HepG2 (cell line): Measurements from ENCODE around the gene GATA3. TPM values are rescaled to one million over a fixed set of nuclear protein-coding genes. Genes with fewer than 3 reads are reported as not detected.
A peak's percentile ranks its signal among the peaks of the same experiment; 100 is the strongest.

Experiments used
- ATAC-seq: fragments of 200-7000 bp; cut with Tn5 transposase; 3 replicates; pipeline ENCODE4 v1.9.1; 2020; ENCODE audit warnings: mild to moderate bottlenecking, moderate library complexity
- BruUV-seq: library from RNA; stranded (reverse); fragments of 400-500 nt; replicated peaks from 2 replicates; lab custom pipeline; 2021; lab: Mats Ljungman, UMichigan
- CTCF ChIA-PET: fragments of 300-600 bp; formaldehyde crosslinking; extraction: SDS; loops from one replicate; lab custom pipeline; 2021; ENCODE audit warnings: low total read pairs, inconsistent platforms, low intra/inter-chr PET ratio; lab: Yijun Ruan, JAX
- POLR2A ChIA-PET: fragments of 350-600 bp; sonication (Branson Sonifier 250); formaldehyde crosslinking; loops from one replicate; lab custom pipeline; 2020; ENCODE audit warnings: antibody characterized with exemption, inconsistent platforms; lab: Yijun Ruan, JAX
- DNase-seq: peaks from one replicate; pipeline ENCODE4 v3.0.0-alpha.2; 2015; ENCODE audit warnings: low spot score
- FAIRE-seq: peaks from 3 replicates; lab custom pipeline; 2011; peaks lifted over from hg19 to GRCh38; lab: Jason Lieb, UNC
- H2AFZ ChIP-seq: one replicate; pipeline ENCODE4 v1.6.1; 2011; ENCODE audit warnings: low read length, inconsistent platforms
- H3K27ac ChIP-seq: fragments of 300-600 bp; 3 replicates; pipeline ENCODE4 v1.8.0; 2011; ENCODE audit warnings: mixed run types, mild to moderate bottlenecking, mixed read lengths, low read length, inconsistent platforms; ENCODE audit not compliant: insufficient read depth; ENCODE audit errors: extremely low read length
- H3K27me3 ChIP-seq, 2 experiments: fragments of 200-600 bp in 1 of 2; 2 replicates in 1 of 2; 3 replicates in 1 of 2; pipeline versions ENCODE4 v1.6.0 to v1.8.0; 2011; ENCODE audit warnings: low read length in 2 of 2, mild to moderate bottlenecking in 2 of 2, moderate library complexity in 2 of 2, inconsistent platforms in 1 of 2; ENCODE audit not compliant: insufficient read depth in 2 of 2, control insufficient read depth in 1 of 2
- H3K36me3 ChIP-seq, 2 experiments: fragments of 200-600 bp in 1 of 2; replicated peaks in 1 of 2; 2 replicates in 1 of 2; 3 replicates in 1 of 2; pipeline versions ENCODE4 v1.5.1 to v1.8.0; 2011; ENCODE audit warnings: low read length in 2 of 2, inconsistent platforms in 1 of 2; ENCODE audit not compliant: insufficient read depth in 2 of 2, control insufficient read depth in 1 of 2
- H3K4me1 ChIP-seq: 2 replicates; pipeline ENCODE4 v1.5.1; 2012; ENCODE audit warnings: low read length, inconsistent platforms; ENCODE audit not compliant: insufficient read depth
- H3K4me2 ChIP-seq: 2 replicates; pipeline ENCODE4 v1.6.0; 2011; ENCODE audit warnings: low read depth, low read length, inconsistent platforms
- H3K4me3 ChIP-seq, 3 experiments: fragments of 200-600 bp in 1 of 3; sonication (generic), shearing (Covaris generic) in 1 of 3; replicated peaks in 1 of 3; 2 replicates each; pipeline ENCODE4 v1.5.1; 2011 to 2016; ENCODE audit warnings: low read length in 3 of 3, inconsistent platforms in 2 of 3, low read depth in 2 of 3, mild to moderate bottlenecking in 2 of 3, control low read depth in 1 of 3, mixed read lengths in 1 of 3; ENCODE audit not compliant: insufficient read depth in 1 of 3
- H3K79me2 ChIP-seq: one replicate; pipeline ENCODE4 v1.6.1; 2011; ENCODE audit warnings: low read length, inconsistent platforms; ENCODE audit not compliant: insufficient read depth
- H3K9ac ChIP-seq: 2 replicates; pipeline ENCODE4 v1.6.0; 2011; ENCODE audit warnings: mild to moderate bottlenecking, low read depth, low read length, inconsistent platforms; ENCODE audit not compliant: insufficient read depth
- H3K9me3 ChIP-seq: 2 replicates; pipeline ENCODE4 v1.5.1; 2012; ENCODE audit warnings: mild to moderate bottlenecking, low read length
- H4K20me1 ChIP-seq: 2 replicates; pipeline ENCODE4 v1.6.0; 2011; ENCODE audit warnings: inconsistent platforms, mild to moderate bottlenecking, low read length, moderate library complexity; ENCODE audit not compliant: insufficient read depth
- CBFB ChIP-seq: sonication (generic); formaldehyde crosslinking; IDR thresholded peaks from 2 replicates; pipeline ENCODE4 v1.4.0; 2020; ENCODE audit warnings: missing genetic modification reagents
- HOXA7 ChIP-seq: sonication (generic); formaldehyde crosslinking; IDR thresholded peaks from 2 replicates; pipeline ENCODE4 v1.8.1; 2022; ENCODE audit warnings: mild to moderate bottlenecking, missing genetic modification reagents, moderate library complexity
- KAT8 ChIP-seq: IDR thresholded peaks from 2 replicates; pipeline ENCODE4 v1.6.1; 2016; ENCODE audit warnings: missing genetic modification reagents, missing compliant biosample characterization
- PCBP1 ChIP-seq: fragments of 200-400 bp; formaldehyde crosslinking; IDR thresholded peaks from 2 replicates; pipeline ENCODE4 v1.6.1; 2017; ENCODE audit warnings: mild to moderate bottlenecking, low read depth, low read length, borderline replicate concordance
- PRMT3 ChIP-seq: sonication (generic); formaldehyde crosslinking; IDR thresholded peaks from 2 replicates; pipeline ENCODE4 v1.8.1; 2022; ENCODE audit warnings: low read depth, mild to moderate bottlenecking, moderate library complexity, missing genetic modification reagents, borderline replicate concordance
- SMAD3 ChIP-seq: sonication (generic); formaldehyde crosslinking; IDR thresholded peaks from 2 replicates; pipeline ENCODE4 v1.4.0; 2020; ENCODE audit warnings: missing genetic modification reagents
- SMARCC2 ChIP-seq: fragments of 450-650 bp; IDR thresholded peaks from 2 replicates; pipeline ENCODE4 v1.6.1; 2017; ENCODE audit warnings: antibody characterized with exemption, mild to moderate bottlenecking
- STAG1 ChIP-seq: sonication (generic); formaldehyde crosslinking; IDR thresholded peaks from 2 replicates; pipeline ENCODE4 v1.4.0; 2020; ENCODE audit warnings: missing genetic modification reagents
- TAF15 ChIP-seq: fragments of 200-400 bp; formaldehyde crosslinking; IDR thresholded peaks from one replicate; pipeline ENCODE4 v1.6.1; 2018; ENCODE audit warnings: mild to moderate bottlenecking, low read depth, low read length; ENCODE audit not compliant: poor library complexity, severe bottlenecking
- TBP ChIP-seq: sonication (generic); formaldehyde crosslinking; IDR thresholded peaks from 2 replicates; pipeline ENCODE4 v1.5.0; 2020; ENCODE audit warnings: missing genetic modification reagents
- WGBS: methylation state at CpG from one replicate; pipeline ENCODE4 v1.1.6; 2017; ENCODE audit warnings: low lambda C conversion rate; 5-methylcytosine and 5-hydroxymethylcytosine counted together
- in situ Hi-C: cut with HindIII; loops from 2 replicates; pipeline ENCODE4 v1.10.0; 2017; ENCODE audit warnings: low pct_unique_long_range_greater_than_20kb; ENCODE audit not compliant: extremely low pct_ligation_motif_present
- intact Hi-C: fragments of 100-400 bp; cut with micrococcal nuclease; formaldehyde crosslinking; loops from one replicate; pipeline ENCODE4 v1.10.0; 2022; ENCODE audit not compliant: unreplicated experiment
- polyA plus RNA-seq, 8 experiments: library from polyadenylated mRNA; depleted of rRNA in 3 of 8; stranded (reverse) in 7 of 8; unstranded in 1 of 8; fragments of >200 nt; fragmentation: Illumina TruSeq in 4 of 8; extraction: Trizol in 4 of 8; gene quantifications; 2 replicates each; pipeline versions ENCODE4 v1.2.1 to v1.2.3, GENCODE V29; 2011 to 2016; ENCODE audit warnings: low read depth in 4 of 8, missing spikeins in 1 of 8, mixed read lengths in 1 of 8; ENCODE audit not compliant: insufficient read depth in 1 of 8
- total RNA-seq, 5 experiments: library from RNA; depleted of rRNA; stranded (reverse); fragments of >200 nt; fragmentation: Illumina TruSeq; extraction: Trizol; gene quantifications; 2 replicates each; pipeline ENCODE4 v1.2.3, GENCODE V29; 2016; ENCODE audit warnings: low read depth in 1 of 5
- TF ChIP-seq, protein P1 (sequence below): sonication (generic); formaldehyde crosslinking; IDR thresholded peaks from 2 replicates; pipeline ENCODE4 v1.5.0; 2020; ENCODE audit warnings: mild to moderate bottlenecking, missing genetic modification reagents, moderate library complexity
- TF ChIP-seq, protein P2 (sequence below): sonication (generic); formaldehyde crosslinking; IDR thresholded peaks from 2 replicates; pipeline ENCODE4 v1.4.0; 2020; ENCODE audit warnings: missing genetic modification reagents

GATA3 gene
- total and polyA plus RNA-seq, 2 of the 13 experiments (the other 11 are each of a cell fraction or from before 2014, with no cell fraction given): not detected

DNA sequence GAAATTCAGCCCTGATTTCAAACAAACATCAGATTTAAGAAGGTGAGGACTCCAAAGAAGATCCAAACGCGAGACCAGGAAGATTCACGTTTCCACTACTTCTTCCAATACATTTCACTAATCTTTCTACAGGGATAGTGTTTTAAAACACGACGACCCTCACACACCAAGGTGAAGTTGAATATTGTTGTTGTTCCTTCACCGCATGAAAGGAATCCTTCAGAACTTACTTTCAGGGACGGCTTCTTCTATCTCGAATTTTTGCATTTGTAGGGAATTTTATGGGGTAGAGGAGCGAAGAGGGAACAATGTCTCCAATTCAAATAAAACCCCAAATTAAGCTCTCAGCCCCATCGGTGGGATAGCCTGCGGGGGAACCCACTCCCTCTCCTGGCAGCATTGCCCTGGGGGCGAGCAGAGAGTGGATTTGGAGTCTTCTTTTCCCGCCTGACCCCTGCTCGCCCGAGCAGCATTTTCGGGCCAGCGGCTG, 1.5 kb upstream of the GATA3 start (continued):
- TF ChIP-seq TAF15: no peak
- no peak for TF ChIP-seq PCBP1
- no peak for TF ChIP-seq PRMT3 (CRISPR knock-in tag)
- TF ChIP-seq TBP: no peak
- no peak for TF ChIP-seq CBFB (CRISPR knock-in tag)
- TF ChIP-seq SMARCC2: no peak
- no peak for TF ChIP-seq SMAD3 (CRISPR knock-in tag)
- TF ChIP-seq, all 625 proteins: peak for 0

DNA sequence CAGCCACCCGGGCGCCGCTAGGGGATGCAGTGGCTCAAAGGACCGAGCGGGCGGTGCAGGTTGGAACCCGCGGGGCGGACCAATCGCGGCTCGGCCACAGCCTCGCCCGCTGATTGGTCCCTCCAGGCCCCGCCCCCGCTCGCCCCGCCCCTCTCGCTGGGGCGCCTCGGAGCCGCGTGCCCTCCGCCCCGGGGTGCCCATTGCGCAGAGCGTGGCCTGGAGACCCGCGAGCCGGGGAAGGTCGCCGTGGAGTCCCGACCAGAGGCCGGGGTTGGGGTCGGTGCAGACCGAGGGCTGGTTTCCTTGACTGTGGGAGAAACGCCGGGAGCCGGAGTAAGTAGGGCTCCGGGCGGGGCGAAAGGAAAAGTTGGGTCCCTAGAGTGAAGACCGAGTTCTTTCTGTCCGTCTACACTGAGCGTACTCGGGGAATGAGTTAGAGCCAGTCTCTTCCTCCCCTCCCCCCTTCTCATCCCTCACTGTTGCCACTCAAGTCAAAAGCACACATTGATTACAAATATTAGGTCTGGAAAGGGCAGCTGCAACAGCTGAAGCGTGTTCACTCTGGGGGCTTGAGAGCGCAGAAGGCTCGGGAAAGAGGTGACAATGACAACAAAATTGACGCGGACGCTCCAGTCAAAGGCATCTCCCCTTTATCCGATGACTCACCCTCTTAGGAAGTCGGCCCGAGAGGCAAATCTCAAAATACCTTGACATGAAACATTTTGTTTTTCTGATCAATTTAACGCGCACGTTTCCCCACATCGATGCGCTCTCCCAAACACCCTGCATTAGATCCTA, 843 bp upstream of the GATA3 start:
- ATAC-seq: no peak
- no TSS peak for BruUV-seq
- ChIA-PET POLR2A (no interaction called here), CTCF (no interaction called here)
- H3K9me3 ChIP-seq: no peaks in the 10 kb centered on the region
- in situ Hi-C loops (no loop called here), intact Hi-C loops (no loop called here)
- H3K4me2 ChIP-seq: no peak overlapping the region
- 59% methylated on average over 57 of the region's 60 CpGs for WGBS
- peaks cover 15% of the 10 kb centered on the region; the same call in 1 of the 2 replicates for H3K4me1 ChIP-seq
- H3K9ac ChIP-seq: no peak overlapping the region
- TF ChIP-seq HOXA7 (no peak), STAG1 (CRISPR knock-in tag) (peak; percentile 27; the same call in 1 of the 2 replicates), KAT8 (CRISPR knock-in tag) (no peak)
- TF ChIP-seq, protein P1, sequence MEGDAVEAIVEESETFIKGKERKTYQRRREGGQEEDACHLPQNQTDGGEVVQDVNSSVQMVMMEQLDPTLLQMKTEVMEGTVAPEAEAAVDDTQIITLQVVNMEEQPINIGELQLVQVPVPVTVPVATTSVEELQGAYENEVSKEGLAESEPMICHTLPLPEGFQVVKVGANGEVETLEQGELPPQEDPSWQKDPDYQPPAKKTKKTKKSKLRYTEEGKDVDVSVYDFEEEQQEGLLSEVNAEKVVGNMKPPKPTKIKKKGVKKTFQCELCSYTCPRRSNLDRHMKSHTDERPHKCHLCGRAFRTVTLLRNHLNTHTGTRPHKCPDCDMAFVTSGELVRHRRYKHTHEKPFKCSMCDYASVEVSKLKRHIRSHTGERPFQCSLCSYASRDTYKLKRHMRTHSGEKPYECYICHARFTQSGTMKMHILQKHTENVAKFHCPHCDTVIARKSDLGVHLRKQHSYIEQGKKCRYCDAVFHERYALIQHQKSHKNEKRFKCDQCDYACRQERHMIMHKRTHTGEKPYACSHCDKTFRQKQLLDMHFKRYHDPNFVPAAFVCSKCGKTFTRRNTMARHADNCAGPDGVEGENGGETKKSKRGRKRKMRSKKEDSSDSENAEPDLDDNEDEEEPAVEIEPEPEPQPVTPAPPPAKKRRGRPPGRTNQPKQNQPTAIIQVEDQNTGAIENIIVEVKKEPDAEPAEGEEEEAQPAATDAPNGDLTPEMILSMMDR (CRISPR knock-in tag): 0 out of 2 replicates have a peak, but pooled peaks have one; percentile 28
- TF ChIP-seq, protein P2, sequence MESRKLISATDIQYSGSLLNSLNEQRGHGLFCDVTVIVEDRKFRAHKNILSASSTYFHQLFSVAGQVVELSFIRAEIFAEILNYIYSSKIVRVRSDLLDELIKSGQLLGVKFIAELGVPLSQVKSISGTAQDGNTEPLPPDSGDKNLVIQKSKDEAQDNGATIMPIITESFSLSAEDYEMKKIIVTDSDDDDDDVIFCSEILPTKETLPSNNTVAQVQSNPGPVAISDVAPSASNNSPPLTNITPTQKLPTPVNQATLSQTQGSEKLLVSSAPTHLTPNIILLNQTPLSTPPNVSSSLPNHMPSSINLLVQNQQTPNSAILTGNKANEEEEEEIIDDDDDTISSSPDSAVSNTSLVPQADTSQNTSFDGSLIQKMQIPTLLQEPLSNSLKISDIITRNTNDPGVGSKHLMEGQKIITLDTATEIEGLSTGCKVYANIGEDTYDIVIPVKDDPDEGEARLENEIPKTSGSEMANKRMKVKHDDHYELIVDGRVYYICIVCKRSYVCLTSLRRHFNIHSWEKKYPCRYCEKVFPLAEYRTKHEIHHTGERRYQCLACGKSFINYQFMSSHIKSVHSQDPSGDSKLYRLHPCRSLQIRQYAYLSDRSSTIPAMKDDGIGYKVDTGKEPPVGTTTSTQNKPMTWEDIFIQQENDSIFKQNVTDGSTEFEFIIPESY (CRISPR knock-in tag): peak; percentile 53; the same call in 1 of the 2 replicates
- peaks cover 22% of the 10 kb centered on the region; the same call in 1 of the 2 replicates for H4K20me1 ChIP-seq
- no peak overlapping the region for H3K27ac ChIP-seq
- H2AFZ ChIP-seq: no peak overlapping the region
- H3K36me3 ChIP-seq: no peaks in the 10 kb centered on the region
- H3K27me3 ChIP-seq: peaks cover 8 to 79% of the 10 kb centered on the region in 2 experiments
- H3K79me2 ChIP-seq: no peaks in the 10 kb centered on the region
- no peak for DNase-seq
- H3K4me3 ChIP-seq: no peak overlapping the region
- no peak for FAIRE-seq
